Stimulated activated naive CD8-positive, alpha-beta T cell treated with anti-CD3 and anti-CD28 coated beads, Interleukin-15, Interleukin-2, amounts not matched to agents 100 ng/mL and 50 ng/mL, for 24 hours (primary cell): ENCODE data around the gene SLC43A1.

Source experiments
- H3K27ac Mint-ChIP-seq: one replicate; pipeline ENCODE4 v1.8.0; 2021; ENCODE audit warnings: mild to moderate bottlenecking, mixed read lengths
- H3K27me3 Mint-ChIP-seq: one replicate; pipeline ENCODE4 v1.8.0; 2021; ENCODE audit warnings: mixed read lengths
- H3K36me3 Mint-ChIP-seq: one replicate; pipeline ENCODE4 v1.8.0; 2021; ENCODE audit warnings: low read depth, mixed read lengths
- H3K4me1 Mint-ChIP-seq: one replicate; pipeline ENCODE4 v1.8.0; 2021; ENCODE audit warnings: low read depth, mixed read lengths
- H3K4me3 Mint-ChIP-seq: one replicate; pipeline ENCODE4 v1.8.0; 2021; ENCODE audit warnings: mild to moderate bottlenecking, mixed read lengths
- H3K9me3 Mint-ChIP-seq: one replicate; pipeline ENCODE4 v1.8.0; 2021; ENCODE audit warnings: mixed read lengths

SLC43A1 gene

GRCh38 chr11:57469268-57469667, 46.2 kb downstream of the SLC43A1 start:
- H3K9me3 Mint-ChIP-seq, result no peaks in the 10 kb centered on the region
- H3K4me1 Mint-ChIP-seq, result peaks cover 11% of the 10 kb centered on the region
- no peaks in the 10 kb centered on the region for H3K27me3 Mint-ChIP-seq
- no peak overlapping the region for H3K27ac Mint-ChIP-seq
- no peak overlapping the region for H3K4me3 Mint-ChIP-seq
- no peaks in the 10 kb centered on the region for H3K36me3 Mint-ChIP-seq

- Mint-ChIP-seq H3K4me1 (peaks cover 2% of the 10 kb centered on the region), H3K9me3 (no peaks in the 10 kb centered on the region), H3K36me3 (no peaks in the 10 kb centered on the region), H3K27ac (no peak overlapping the region), H3K27me3 (no peaks in the 10 kb centered on the region), H3K4me3 (no peak overlapping the region)
Measured at GRCh38 chr11:57468276-57468675, 47.2 kb downstream of the SLC43A1 start.

DNA sequence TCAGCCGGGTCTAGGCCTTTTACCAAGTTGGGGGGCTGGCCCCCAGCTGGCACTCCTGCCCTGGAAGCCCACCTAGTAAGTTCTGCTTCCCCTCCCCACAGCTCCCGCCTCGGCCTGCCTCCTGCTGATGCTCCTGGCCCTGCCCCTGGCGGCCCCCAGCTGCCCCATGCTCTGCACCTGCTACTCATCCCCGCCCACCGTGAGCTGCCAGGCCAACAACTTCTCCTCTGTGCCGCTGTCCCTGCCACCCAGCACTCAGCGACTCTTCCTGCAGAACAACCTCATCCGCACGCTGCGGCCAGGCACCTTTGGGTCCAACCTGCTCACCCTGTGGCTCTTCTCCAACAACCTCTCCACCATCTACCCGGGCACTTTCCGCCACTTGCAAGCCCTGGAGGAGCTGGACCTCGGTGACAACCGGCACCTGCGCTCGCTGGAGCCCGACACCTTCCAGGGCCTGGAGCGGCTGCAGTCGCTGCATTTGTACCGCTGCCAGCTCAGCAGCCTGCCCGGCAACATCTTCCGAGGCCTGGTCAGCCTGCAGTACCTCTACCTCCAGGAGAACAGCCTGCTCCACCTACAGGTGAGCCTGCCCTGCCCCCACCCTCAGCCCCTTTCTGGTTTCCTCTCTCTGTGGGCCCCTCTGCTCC, 47.9 kb downstream of the SLC43A1 start:
- Mint-ChIP-seq H3K4me3 (no peak overlapping the region), H3K27me3 (no peaks in the 10 kb centered on the region), H3K27ac (no peak overlapping the region), H3K4me1 (no peaks in the 10 kb centered on the region), H3K36me3 (no peaks in the 10 kb centered on the region), H3K9me3 (no peaks in the 10 kb centered on the region)

DNA sequence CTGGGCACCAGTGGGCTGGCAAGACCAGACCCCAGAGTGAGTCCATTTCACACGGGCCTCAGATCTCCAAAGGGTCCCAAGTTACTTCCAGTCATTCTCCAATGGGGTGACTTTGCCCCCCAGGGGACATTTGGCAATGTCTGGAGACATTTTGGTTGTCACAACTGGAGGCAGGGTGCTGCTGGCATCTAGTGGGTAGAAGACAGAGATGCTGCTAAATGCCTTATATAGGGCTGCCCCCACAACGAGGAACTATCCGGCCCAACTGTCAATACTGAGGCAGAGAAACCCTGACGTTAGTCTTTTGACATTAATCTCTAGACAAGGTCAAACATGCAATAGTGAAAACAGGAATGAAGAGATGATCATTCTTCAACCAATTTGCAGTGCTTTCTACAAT, 48.8 kb downstream of the SLC43A1 start:
- Mint-ChIP-seq H3K4me1 (no peaks in the 10 kb centered on the region), H3K27ac (no peak overlapping the region), H3K36me3 (no peaks in the 10 kb centered on the region), H3K4me3 (no peak overlapping the region), H3K9me3 (no peaks in the 10 kb centered on the region), H3K27me3 (peaks cover 2% of the 10 kb centered on the region)

- Mint-ChIP-seq H3K4me1 (peaks cover 4% of the 10 kb centered on the region), H3K36me3 (no peaks in the 10 kb centered on the region), H3K27me3 (peaks cover 12% of the 10 kb centered on the region), H3K27ac (peak overlapping the region; percentile 49), H3K4me3 (no peak overlapping the region), H3K9me3 (no peaks in the 10 kb centered on the region)
Measured at GRCh38 chr11:57464539-57465181, 50.8 kb downstream of the SLC43A1 start.

DNA sequence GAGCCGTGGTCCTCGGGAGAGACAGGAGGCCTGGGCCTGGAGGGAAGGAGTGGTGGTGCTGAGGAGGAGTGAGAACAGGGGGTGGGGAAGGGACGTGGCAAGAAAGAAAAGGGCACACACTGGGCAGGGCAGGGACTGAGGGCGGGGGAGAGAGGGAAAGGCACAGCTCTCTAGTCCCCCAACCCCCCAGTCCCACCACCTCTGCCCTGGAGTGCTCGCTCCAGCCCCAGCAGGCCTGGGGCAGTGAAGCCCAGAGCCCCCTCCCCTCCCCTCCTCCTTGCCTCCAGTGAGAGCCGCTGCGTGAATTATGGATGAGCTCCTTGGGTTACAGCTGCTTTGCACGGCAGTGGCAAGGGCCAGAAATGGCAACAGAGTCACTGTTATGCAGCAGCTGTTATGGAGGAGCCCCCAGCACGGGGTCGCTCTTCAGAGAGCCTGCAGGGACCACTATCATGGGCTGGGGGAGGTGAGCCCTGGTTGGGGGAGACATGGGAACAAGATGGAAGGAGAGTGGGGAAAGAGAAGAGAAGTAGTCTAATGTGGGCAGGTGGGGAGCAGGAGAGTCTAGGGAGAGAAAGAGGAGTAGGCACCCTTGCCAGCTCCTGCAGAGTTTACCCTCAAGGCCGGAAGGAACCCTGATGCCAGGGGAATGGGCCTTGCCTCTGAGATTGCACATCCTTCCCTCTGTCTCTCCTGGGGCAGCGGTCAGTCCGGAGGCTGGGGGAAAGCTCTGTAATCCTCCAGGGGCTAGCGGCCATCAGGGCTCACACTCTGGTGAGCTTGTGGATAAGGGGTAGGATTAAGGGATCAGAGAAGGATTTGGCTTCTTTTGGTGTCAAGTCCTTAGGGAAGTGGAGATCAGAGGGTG, 51.6 kb downstream of the SLC43A1 start:
- Mint-ChIP-seq H3K27ac (no peak overlapping the region), H3K4me3 (no peak overlapping the region), H3K27me3 (peaks cover 18% of the 10 kb centered on the region), H3K4me1 (peaks cover 10% of the 10 kb centered on the region), H3K36me3 (no peaks in the 10 kb centered on the region), H3K9me3 (no peaks in the 10 kb centered on the region)

DNA sequence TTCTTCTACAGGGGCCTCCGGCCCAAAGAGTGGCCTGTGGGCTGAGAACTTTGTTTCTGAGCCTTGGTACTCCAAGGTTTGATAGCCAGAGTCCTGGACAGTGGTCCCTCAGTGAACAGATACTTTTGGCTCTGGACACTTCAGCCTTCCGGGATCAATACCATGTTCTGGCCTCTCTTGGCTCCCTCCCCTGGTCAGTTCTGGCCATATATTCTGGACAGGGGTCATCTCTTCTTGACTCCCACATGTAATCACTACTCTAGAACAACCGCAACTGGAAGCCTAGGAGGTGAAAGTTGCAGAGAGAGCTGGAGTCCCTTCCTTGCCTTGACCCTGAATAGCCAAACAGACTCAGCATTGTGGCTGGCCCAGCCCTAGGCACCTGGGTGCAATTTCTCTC, 52.9 kb downstream of the SLC43A1 start:
- no peaks in the 10 kb centered on the region for H3K9me3 Mint-ChIP-seq
- H3K27ac Mint-ChIP-seq, result no peak overlapping the region
- no peaks in the 10 kb centered on the region for H3K36me3 Mint-ChIP-seq
- H3K4me3 Mint-ChIP-seq, result no peak overlapping the region
- H3K4me1 Mint-ChIP-seq, result peaks cover 19% of the 10 kb centered on the region
- H3K27me3 Mint-ChIP-seq, result peaks cover 22% of the 10 kb centered on the region

- peaks cover 23% of the 10 kb centered on the region for H3K4me1 Mint-ChIP-seq
- H3K27ac Mint-ChIP-seq, result no peak overlapping the region
- H3K27me3 Mint-ChIP-seq, result peaks cover 22% of the 10 kb centered on the region
- no peaks in the 10 kb centered on the region for H3K9me3 Mint-ChIP-seq
- H3K4me3 Mint-ChIP-seq, result no peak overlapping the region
- no peaks in the 10 kb centered on the region for H3K36me3 Mint-ChIP-seq
Measured at GRCh38 chr11:57461841-57462489, 53.5 kb downstream of the SLC43A1 start.

DNA sequence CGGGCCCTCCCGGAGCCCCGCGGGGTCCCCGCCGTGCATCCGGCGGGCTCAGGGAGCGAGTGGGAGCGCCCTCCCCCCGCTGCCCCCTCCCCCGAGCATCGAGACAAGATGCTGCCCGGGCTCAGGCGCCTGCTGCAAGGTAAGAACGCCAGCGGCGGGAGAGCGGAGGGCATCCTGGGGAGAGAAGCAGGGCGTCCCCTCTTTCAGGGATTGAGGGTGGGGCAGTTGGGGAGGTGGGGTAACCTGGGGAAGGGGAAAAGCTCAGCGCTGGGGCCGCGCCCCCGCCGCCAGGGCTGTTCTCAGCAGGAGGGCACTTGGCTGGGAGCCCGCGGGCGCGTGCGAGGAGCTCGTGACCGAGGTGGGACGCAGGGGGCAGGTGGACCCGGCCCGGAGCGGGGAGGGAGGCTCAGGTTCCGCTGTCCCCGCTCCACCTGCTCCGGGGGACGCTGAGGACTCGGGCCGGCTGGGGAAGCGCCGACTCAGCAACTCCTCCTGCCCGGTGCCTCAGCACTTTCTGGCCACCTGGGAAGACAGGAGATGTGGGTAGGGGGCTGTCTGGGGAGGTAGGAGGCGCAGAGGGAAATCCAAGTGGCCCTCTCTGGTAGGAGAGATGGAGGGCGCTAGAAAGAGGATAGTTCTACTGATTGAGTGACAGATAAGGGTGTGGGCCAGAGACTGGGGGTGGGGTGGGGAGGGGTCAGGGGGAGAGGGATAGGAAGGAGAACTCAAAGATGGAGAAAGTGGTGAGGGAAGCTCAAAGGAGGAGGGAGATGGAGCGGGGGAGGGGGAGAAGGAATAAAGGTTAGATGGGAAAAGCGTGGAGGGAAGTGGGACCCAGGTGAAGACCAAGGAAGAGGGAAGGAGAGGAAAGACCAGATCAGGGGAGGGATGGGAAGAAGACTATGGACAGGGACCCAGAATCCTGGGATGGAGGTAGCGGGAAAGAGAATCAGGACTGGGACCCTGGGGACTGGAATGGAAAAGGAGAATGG, 54.4 kb downstream of the SLC43A1 start:
- Mint-ChIP-seq H3K4me3 (no peak overlapping the region), H3K4me1 (peaks cover 23% of the 10 kb centered on the region), H3K9me3 (no peaks in the 10 kb centered on the region), H3K27ac (no peak overlapping the region), H3K36me3 (no peaks in the 10 kb centered on the region), H3K27me3 (peaks cover 22% of the 10 kb centered on the region)

DNA sequence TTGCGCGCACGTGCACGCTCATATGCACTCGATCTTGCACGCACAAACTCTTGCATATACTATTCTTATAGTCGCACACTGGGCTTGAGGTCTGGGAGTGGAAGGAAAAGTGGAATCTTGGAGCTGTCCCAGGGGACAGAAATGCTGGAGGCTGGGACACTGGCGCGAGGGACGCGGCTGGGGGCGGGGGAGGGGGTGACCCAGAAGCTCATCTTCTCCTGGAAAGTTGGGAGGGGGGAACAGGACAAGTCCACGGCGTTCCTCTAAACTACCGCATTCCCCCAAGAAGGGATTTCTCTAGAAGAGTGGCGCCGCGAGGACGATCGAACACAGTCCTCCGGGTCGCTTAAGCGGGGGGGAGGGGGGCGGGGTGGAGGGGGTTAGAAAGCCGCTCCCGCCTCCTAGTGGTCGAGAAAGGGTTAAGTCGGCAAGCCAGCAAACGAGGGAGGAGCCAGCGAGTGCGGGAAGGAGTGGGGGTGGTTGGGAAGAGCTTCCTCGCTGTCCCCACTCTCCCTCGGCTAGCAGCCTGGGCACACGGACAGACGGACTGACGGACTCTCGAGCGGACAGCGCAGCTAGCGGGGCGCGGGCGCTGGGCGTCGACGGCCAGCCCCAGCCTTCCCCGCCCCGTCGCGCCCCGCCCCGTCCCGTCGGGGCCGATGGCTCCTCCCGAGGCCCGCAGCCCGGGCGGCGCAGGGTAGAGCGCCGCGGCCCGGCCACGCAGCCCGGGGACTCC, 55.3 kb downstream of the SLC43A1 start, which contains the start of gene RTN4RL2:
Gene RTN4RL2, plus strand, starts transcription at position 507 of the 736 bp plus-strand sequence. CDS start 338 bp downstream, outside the sequence.
- H3K4me3 Mint-ChIP-seq, result peak within 1 kb of the TSS; percentile 74
- H3K27ac Mint-ChIP-seq, result peak within 1 kb of the TSS; percentile 2
- peaks cover 23% of the 10 kb centered on the region for H3K4me1 Mint-ChIP-seq
- H3K36me3 Mint-ChIP-seq, result no peaks in the 10 kb centered on the region
- peaks cover 22% of the 10 kb centered on the region for H3K27me3 Mint-ChIP-seq
- no peaks in the 10 kb centered on the region for H3K9me3 Mint-ChIP-seq

DNA sequence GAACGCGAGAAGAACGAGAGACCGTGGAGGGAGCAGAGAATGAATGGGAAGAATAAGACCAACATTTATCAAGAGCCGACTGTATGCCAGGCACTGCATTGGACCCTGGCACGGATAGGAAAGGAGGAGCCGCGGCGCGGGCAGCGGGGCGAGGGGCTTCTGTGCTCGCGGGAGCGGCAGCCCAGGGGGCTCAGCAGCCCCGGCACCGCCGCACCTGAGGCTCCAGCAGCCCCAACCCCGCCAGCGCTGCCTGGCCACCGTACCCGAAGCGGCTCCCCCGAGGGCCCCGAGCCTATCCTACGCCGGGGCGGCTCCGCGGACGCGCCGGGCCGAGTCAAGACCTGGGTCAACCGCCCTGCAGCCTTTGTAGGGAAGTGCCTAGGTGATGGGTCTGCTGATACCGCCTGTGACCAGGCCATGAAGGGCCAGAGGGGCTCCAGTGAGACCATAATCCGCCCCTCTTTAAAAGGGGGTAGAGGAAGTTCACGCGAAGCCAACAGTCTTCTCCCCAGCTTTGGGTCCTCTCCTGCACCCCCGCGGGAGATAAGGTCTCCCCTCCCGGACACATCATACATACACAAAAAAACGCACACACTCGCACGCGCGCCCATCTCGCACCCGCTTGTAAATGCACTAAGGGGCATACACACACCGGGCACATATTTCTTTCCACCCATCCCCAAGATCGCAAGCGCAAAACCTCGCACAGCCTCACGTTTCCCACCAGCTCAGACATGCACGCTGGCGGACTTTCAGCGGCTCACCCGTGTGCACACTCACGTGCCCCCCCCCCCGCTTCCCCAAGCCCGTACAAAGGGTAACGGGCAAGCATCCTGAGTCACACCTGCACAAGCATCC, 56.1 kb downstream of the SLC43A1 start:
- Mint-ChIP-seq H3K36me3 (no peaks in the 10 kb centered on the region), H3K27ac (peak overlapping the region; percentile 2), H3K4me1 (peaks cover 23% of the 10 kb centered on the region), H3K9me3 (no peaks in the 10 kb centered on the region), H3K27me3 (peaks cover 22% of the 10 kb centered on the region), H3K4me3 (peak overlapping the region; percentile 71)

- Mint-ChIP-seq H3K36me3 (no peaks in the 10 kb centered on the region), H3K4me3 (peak overlapping the region; percentile 71), H3K4me1 (peaks cover 23% of the 10 kb centered on the region), H3K27me3 (peaks cover 22% of the 10 kb centered on the region), H3K9me3 (no peaks in the 10 kb centered on the region), H3K27ac (no peak overlapping the region)
Measured at GRCh38 chr11:57458410-57459163, 56.9 kb downstream of the SLC43A1 start.
